CD4-positive, alpha-beta T cell treated with Interleukin-17A for 4 hours (primary cell): ENCODE measurements around the gene ACVR1C.

ENCODE experiments used
- DNase-seq: peaks from one replicate; pipeline ENCODE4 v3.0.0-alpha.2; 2020; ENCODE audit warnings: mixed read lengths

Gene ACVR1C

GRCh38 chr2:157628477-157629415 lies at the start of gene ACVR1C:
Gene ACVR1C, minus strand, starts transcription at chr2:157628864. Its CDS starts 220 bp downstream, at chr2:157628644.
- DNase-seq = peak; percentile 73

- no peak for DNase-seq
These were observed 49.3 kb upstream of the ACVR1C start for GRCh38 chr2:157677941-157678340.

DNA sequence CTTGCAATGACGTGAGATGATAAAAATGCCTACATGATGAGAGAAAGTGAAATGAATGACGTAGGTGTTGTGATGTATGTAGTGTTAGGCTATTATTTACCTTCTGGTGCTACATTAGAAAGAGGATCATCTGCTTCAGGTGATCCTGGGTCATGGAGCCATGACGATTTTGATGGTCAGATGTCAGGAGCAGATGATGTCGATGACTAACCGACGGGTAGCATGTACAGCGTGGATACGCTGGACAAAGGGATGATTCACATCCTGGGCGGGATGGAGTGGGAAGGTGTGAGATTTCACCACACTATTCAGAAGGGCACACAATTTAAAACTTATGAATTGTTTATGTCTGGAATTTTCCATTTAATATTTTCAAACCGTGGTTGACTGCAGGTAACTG lies 43.5 kb upstream of the ACVR1C start:
- no peak for DNase-seq

DNA sequence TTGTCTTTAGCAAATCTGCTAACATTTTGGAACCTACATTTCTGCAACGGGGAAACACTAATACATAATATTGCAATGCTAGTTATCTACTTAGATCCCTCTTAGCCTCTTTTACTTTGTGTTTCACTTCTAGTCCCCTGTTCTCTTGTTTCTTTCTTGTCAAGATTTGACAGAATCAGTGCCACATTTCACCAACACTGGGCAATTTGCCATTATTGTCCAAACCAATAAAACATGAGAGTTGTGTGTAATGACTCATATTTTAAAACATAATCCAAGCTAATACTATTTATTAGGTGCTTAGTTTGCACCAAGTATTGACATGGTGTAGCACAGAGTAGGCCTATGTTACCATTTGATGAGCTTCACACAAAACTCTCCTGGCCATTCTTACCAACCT lies 33.7 kb upstream of the ACVR1C start:
- DNase-seq = no peak

DNA sequence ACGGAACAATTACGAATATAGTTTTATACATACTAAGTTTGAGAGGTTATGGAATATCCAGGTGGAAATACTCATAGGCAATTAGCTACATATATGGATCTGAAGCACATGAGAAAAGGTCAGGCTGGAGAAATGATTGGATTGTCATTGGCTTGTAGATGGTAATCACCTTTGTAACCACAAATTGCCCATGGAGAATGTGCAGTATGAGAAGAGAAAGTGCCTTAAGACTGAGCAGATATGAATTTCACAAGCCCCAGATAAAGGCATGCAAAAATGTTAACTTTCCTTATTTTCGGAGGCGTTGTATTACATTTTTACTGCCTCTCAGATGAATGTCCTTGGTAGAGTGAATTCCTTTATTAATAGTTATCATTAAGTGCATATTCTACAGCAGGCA lies 33.1 kb upstream of the ACVR1C start:
- no peak for DNase-seq

DNA sequence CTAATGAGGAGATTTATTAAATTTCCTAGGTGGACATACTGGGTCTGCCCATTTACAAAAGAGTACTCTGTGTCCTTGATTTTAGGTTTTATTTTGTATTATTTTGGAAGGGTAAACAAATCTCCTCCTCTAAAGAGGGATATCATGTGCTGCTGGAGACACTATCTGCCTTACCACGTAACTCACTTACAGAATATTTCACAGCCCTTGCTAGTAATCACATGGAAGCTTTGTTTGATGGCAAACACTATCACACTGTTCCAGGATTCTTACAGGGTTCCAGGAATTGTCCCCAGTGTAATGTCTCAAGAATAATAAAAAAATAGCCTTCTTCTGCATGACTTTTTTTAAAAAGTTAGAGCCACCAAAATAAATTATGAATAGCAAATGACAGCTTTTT lies 29.2 kb upstream of the ACVR1C start:
- no peak for DNase-seq

DNA sequence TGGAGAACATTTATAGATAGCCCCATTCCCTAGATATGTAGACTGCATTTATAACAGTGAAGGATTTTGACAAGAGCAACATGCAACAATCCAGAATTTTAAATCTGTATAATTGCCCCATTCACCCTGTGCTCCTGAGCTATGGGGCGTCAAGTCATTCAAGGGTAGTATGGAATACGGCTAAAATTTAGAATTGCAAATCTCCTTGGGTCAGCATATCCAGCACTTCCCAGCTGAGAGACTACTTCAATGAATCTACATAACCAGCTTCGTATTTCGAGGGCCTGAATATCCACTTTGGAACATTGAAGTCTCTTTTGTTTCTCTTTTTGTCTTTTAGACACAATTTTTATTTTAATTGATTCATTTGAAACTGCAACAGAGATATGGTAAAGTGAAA lies 28.4 kb upstream of the ACVR1C start:
- no peak for DNase-seq

GRCh38 chr2:157644776-157645175 lies 16.1 kb upstream of the ACVR1C start:
- no peak for DNase-seq

DNA sequence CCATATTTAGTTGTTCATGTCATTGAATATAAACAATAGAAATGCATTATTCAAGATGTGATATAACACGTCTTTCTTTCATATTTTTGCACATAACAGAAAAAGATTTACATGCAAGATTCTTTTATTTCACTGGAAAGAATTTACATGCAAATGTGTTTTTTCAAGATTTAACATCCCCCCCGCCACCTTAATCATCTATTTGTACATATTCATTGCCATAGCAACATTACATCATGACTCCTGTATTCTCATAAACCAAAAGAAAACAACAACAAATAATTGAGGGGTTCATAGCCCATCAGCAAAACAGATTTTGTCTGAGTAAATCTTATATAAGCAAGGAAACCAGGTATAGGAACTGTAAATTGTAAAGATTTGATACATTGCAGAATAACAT lies 3.2 kb upstream of the ACVR1C start:
- no peak for DNase-seq

GRCh38 chr2:157627594-157628476 lies 829 bp downstream of the ACVR1C start:
- peak; percentile 51 for DNase-seq

DNA sequence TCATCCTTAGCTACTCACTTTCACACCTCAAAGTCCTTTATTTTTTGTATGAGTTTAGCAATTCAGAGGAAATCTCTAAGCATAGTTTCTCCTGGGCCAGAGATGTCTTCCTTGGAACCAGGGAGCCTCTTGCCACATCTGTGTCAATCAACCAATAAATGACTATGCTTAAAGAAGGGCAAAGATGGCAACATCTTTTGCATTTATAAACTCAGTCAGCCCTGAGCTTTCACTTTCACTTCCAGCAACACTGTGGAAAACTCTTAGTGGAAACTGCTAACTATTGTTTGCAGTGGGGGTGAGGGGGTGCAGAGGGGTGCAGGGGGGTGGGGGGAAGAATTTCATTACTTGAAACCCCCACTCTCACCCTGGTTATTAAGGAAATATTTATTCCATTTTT lies 3.4 kb downstream of the ACVR1C start:
- peak; percentile 7 for DNase-seq

DNA sequence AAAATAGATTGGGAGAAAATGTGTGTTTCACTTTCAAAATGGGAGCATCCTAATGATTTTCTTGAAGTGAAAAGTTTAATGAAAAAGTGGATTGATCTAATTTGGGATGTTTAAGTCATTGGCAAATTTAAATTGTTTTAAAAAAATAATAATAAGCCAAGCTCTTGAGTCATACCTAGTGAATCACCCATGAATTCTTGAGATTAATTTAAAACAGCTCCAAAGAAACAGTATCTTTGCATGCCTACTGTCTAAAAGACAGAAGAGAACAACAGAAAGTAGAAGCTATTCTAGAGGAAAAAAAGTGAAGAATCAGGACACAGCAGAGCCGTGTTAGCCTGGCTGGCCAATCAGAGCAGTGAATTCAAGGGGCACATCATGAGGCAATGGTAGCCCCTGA lies 7.7 kb downstream of the ACVR1C start:
- no peak for DNase-seq

- no peak for DNase-seq
These were observed 16.9 kb downstream of the ACVR1C start for GRCh38 chr2:157611726-157612125.

GRCh38 chr2:157611110-157611509 lies 17.6 kb downstream of the ACVR1C start:
- no peak for DNase-seq

DNA sequence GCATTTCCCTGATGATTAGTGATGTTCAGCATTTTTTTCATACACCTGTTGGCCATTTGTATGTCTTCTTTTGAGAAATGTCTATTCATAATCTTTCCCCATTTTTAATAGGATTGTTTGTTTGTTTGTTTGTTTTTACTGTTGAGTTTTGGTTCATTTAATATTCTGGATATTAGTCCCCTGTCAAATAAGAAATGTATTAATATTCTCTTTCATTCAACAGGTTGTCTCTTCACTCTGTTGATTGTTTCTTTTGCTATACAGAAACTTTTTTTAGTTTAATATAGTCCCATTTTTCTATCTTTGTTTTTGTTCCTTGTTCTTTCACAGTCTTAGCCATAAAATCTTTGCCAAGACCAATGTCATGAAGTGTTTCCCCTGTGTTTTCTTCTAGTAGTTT lies 22.1 kb downstream of the ACVR1C start:
- no peak for DNase-seq

DNA sequence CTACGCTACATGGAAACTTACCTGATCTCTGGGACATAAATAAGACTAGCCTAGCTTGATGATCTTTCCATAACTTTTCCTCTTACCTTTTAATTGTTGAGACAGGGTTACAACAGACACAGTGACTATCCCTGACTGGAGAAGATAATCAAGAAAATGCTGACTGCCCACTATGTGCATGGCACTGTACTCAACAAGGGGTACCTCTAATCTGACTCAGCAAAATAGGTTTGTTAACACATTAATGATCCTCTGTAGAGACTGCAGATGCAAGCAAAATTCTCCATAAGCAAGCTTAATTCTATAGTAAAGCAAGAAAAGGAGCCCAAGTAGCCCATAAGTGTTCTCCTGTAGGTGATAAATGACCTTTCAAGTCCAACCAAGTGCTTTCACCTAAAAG lies 25.5 kb downstream of the ACVR1C start:
- DNase-seq = no peak

GRCh38 chr2:157601807-157602206 lies 26.9 kb downstream of the ACVR1C start:
- no peak for DNase-seq

DNA sequence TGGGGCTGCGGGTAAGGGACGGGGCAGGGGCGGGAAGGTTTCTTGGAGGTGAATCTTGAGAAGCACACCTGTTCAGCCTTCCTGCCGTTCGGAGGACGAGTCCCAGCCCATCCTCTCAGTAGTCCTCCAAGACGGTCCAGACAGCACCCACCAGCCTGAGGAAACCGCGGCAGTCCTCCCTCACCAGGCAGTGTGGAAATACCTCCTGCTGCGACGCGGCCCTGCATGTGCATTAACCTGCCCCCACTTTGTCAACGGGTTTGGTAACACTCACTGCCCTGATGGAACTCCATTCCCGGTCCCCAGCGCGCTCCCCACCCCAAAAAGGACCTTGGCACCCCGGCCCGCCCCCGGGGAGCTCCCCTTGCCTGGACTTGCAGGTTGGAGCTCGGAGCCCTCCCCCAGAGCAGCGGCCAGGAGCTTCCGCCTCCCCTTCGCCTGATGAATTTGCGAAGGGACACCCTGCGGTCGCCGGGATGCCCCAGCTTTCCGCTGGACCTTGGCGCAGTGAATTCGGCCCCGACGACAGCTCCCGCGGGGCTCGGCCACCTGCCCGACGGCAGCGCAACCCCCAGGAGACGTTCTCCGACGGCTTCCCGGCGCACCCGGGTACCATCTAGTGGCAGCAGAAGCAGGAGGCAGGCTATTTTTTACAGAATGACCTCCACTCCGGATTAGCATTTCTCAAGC lies 31.5 kb downstream of the ACVR1C start:
- peak; percentile 69 for DNase-seq

- DNase-seq = no peak
These were observed 35.3 kb downstream of the ACVR1C start for GRCh38 chr2:157593411-157593810.

DNA sequence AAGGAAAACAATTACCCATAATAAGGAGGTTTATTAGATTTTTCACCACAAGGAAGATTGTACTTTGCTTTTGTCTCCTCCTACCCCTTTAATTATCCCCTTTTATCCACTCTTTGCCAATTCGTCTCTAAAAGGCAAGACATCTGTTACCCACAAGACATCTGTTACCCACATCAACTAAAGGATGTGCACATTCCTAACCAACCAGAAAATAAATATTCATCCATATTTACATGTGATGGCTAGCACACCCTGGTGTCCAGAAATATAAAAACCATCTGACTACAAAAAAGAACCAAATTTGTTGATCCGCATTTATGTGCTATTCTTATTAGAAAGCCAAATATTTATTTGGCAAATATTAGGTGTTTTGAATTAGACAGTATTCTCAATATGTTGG lies 35.7 kb downstream of the ACVR1C start:
- no peak for DNase-seq

DNA sequence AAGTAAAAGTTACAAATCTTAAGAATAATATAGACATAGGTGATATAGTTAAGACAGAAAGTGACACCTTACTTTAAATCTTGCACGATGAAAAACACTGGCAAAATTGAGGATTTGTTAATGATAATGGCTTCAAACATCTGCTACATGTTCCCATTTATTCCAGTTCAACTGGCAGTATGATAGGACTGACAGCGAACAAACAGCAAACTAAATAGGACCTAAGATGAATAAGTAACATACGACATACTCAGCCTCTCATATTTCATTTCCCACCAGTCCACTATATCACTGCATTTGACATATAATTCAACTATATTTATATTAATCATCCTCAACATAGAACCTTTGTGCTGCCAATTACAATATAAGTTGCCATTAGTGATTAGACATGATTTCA lies 36.3 kb downstream of the ACVR1C start:
- DNase-seq = no peak

- DNase-seq = no peak
These were observed 41.1 kb downstream of the ACVR1C start for GRCh38 chr2:157587576-157587975.

DNA sequence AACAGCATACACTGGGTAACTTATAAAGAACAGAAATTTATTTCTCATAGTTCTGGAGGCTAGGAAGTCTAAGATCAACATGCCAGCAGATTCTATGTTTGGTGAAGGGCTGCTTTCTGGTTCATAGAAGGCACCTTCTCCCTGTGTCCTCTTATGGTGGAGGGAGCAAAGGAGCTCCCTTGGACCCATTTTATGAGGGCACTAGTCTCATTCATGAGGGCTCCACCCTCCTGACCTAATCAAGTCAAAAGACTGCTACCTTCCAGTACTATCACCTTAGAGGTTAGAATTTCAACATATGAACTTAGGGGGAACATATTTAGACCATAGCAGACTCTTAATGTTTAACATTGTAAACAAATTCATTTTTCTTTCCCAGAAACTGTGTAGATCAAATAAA lies 54.5 kb downstream of the ACVR1C start:
- no peak for DNase-seq
